Liver (tissue), 9 donors: ENCODE results near the gene NFATC4. TPM values are rescaled to one million over a fixed set of nuclear protein-coding genes. Genes with fewer than 3 reads are reported as not detected.

Source experiments
- DNase-seq: peaks from one replicate; pipeline ENCODE4 v3.0.0-alpha.2; 2017; ENCODE audit warnings: low spot score
- H3K27ac ChIP-seq, 2 donors: one replicate each; pipeline ENCODE4 v1.7.0; 2013; ENCODE audit warnings: inconsistent platforms in 2 of 2, low read length in 2 of 2, control low read depth in 1 of 2, low read depth in 1 of 2, mild to moderate bottlenecking in 1 of 2
- H3K27me3 ChIP-seq, 4 donors: one replicate each; pipeline versions ENCODE4 v1.6.1 to v1.7.0; 2013; ENCODE audit warnings: low read length in 3 of 4, inconsistent platforms in 1 of 4, mild to moderate bottlenecking in 1 of 4, moderate library complexity in 1 of 4; ENCODE audit not compliant: control insufficient read depth in 4 of 4, insufficient read depth in 4 of 4
- H3K36me3 ChIP-seq, 4 donors: one replicate each; pipeline versions ENCODE4 v1.6.1 to v1.7.0; 2013; ENCODE audit warnings: low read length in 3 of 4, mild to moderate bottlenecking in 3 of 4, low read depth in 1 of 4, moderate library complexity in 1 of 4; ENCODE audit not compliant: control insufficient read depth in 4 of 4, insufficient read depth in 3 of 4
- H3K4me1 ChIP-seq, 4 donors: one replicate each; pipeline versions ENCODE4 v1.6.1 to v1.7.0; 2013; ENCODE audit warnings: low read length in 3 of 4, mild to moderate bottlenecking in 3 of 4, moderate library complexity in 1 of 4; ENCODE audit not compliant: control insufficient read depth in 4 of 4, insufficient read depth in 4 of 4
- H3K4me3 ChIP-seq, 3 donors: one replicate each; pipeline versions ENCODE4 v1.6.1 to v1.7.0; 2013; ENCODE audit warnings: low read length in 3 of 3, control low read depth in 1 of 3, low read depth in 1 of 3, mild to moderate bottlenecking in 1 of 3
- H3K9ac ChIP-seq, 2 donors: one replicate each; pipeline ENCODE4 v1.7.0; 2013; ENCODE audit warnings: low read length in 2 of 2, mild to moderate bottlenecking in 2 of 2, moderate library complexity in 2 of 2, control low read depth in 1 of 2, low read depth in 1 of 2
- H3K9me3 ChIP-seq, 4 donors: one replicate each; pipeline versions ENCODE4 v1.6.1 to v1.7.0; 2013; ENCODE audit warnings: low read length in 3 of 4; ENCODE audit not compliant: control insufficient read depth in 4 of 4
- CTCF ChIP-seq: fragments of 150-350 bp; IDR thresholded peaks from 2 replicates; pipeline ENCODE4 v1.5.1; 2017; ENCODE audit warnings: improper control_type of control experiment, low read depth, low read length; ENCODE audit not compliant: missing input control
- FOXA1 ChIP-seq: IDR thresholded peaks from 2 replicates; pipeline ENCODE4 v1.6.1; 2016; ENCODE audit warnings: antibody characterized with exemption
- GABPA ChIP-seq, 2 donors: IDR thresholded peaks in 1 of 2; conservative IDR thresholded peaks in 1 of 2; 2 replicates each; pipeline ENCODE4 v1.6.1; 2016; ENCODE audit warnings: antibody characterized with exemption in 2 of 2, mild to moderate bottlenecking in 1 of 2, moderate library complexity in 1 of 2
- HNF4A ChIP-seq, 2 donors: conservative IDR thresholded peaks; 2 replicates each; pipeline ENCODE4 v1.6.1; 2016; ENCODE audit warnings: antibody characterized with exemption in 2 of 2, mild to moderate bottlenecking in 2 of 2
- HNF4G ChIP-seq: IDR thresholded peaks from 2 replicates; pipeline ENCODE4 v1.6.1; 2016; ENCODE audit warnings: antibody characterized with exemption
- JUND ChIP-seq, 2 donors: IDR thresholded peaks; 2 replicates each; pipeline ENCODE4 v1.6.1; 2016; ENCODE audit warnings: antibody characterized with exemption in 2 of 2
- MAX ChIP-seq: IDR thresholded peaks from 2 replicates; pipeline ENCODE4 v1.6.1; 2016; ENCODE audit warnings: antibody characterized with exemption
- NR2F2 ChIP-seq: IDR thresholded peaks from 2 replicates; pipeline ENCODE4 v1.6.1; 2016; ENCODE audit warnings: antibody characterized with exemption
- RAD21 ChIP-seq, 2 donors: IDR thresholded peaks; 2 replicates each; pipeline ENCODE4 v1.6.1; 2016; ENCODE audit warnings: antibody characterized with exemption in 2 of 2, mild to moderate bottlenecking in 2 of 2
- REST ChIP-seq: IDR thresholded peaks from 2 replicates; pipeline ENCODE4 v1.6.1; 2016; ENCODE audit warnings: antibody characterized with exemption, mild to moderate bottlenecking
- RXRA ChIP-seq, 2 donors: IDR thresholded peaks; 2 replicates each; pipeline ENCODE4 v1.6.1; 2017 to 2018; ENCODE audit warnings: antibody characterized with exemption in 2 of 2, mild to moderate bottlenecking in 1 of 2
- SP1 ChIP-seq: IDR thresholded peaks from 2 replicates; pipeline ENCODE4 v1.6.1; 2018; ENCODE audit warnings: antibody characterized with exemption, mild to moderate bottlenecking
- WGBS: extraction: QIAGEN DNeasy Blood & Tissue Kit; methylation state at CpG from one replicate; pipeline ENCODE4 v1.1.7; 2013; 5-methylcytosine and 5-hydroxymethylcytosine counted together
- polyA plus RNA-seq, 2 donors: library from polyadenylated mRNA; stranded (reverse) in 1 of 2; unstranded in 1 of 2; fragments of 200-250 nt in 1 of 2; fragments of >200 nt in 1 of 2; fragmentation: Nextera tagmentation in 1 of 2; extraction: Ambion mirVana in 1 of 2; gene quantifications; one replicate each; pipeline versions ENCODE4 v1.2.1 to v1.2.3, GENCODE V29; 2013 to 2015
- total RNA-seq, 2 donors: library from RNA; depleted of rRNA; stranded (reverse); fragments of >200 nt; gene quantifications; one replicate each; pipeline ENCODE4 v1.2.3, GENCODE V29; 2014
- TF ChIP-seq, protein P1 (sequence below): IDR thresholded peaks from 2 replicates; pipeline ENCODE4 v1.6.1; 2016; ENCODE audit warnings: antibody characterized with exemption
- TF ChIP-seq, protein P2 (sequence below): IDR thresholded peaks from 2 replicates; pipeline ENCODE4 v1.6.1; 2016; ENCODE audit warnings: antibody characterized with exemption
- donor health status: healthy.
- donor health status: healthy.
- donor health status: healthy.
- donor health status: healthy.
- donor health status: healthy.

The NFATC4 gene
- total and polyA plus RNA-seq, 4 donors: 1.0 to 3.6 (median 1.8) TPM

DNA sequence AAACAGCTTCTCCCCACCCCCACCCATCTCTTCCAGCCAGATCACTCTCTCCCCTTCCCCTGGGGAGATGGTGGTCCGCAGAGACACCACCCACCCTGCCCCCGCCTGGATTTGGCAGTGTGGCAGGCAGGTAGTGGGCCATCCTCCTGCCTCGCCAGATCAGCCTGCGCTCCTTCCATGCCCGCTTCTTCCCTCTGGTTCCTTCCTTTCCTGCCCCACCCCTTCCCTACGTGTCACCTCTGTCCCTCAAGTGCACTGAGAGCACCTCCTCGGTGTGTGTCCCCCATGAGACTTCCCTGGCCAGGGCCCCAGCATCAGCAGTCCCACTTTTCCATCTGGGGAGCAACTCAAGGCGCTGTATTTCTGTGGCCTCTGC is 31.5 kb downstream of the NFATC4 start:
- H3K4me1 ChIP-seq: peaks cover 3 to 39% (median 29%) of the 10 kb centered on the region in 4 donors
- H3K36me3 ChIP-seq: no peaks in the 10 kb centered on the region
- peak overlapping the region; percentile 36 to 45 for H3K27ac ChIP-seq
- no peaks in the 10 kb centered on the region for H3K9me3 ChIP-seq
- WGBS: 53% methylated on average over 8 of the region's 8 CpGs
- H3K9ac ChIP-seq: peak overlapping the region; percentile 3 to 10
- TF ChIP-seq RAD21 (IDR thresholded peaks at IDR 0.05) (no peak), JUND (IDR thresholded peaks at IDR 0.05) (no peak), GABPA (IDR thresholded peaks at IDR 0.05 in 1 of 2, conservative IDR thresholded peaks at IDR 0.05 in 1 of 2) (no peak), RXRA (IDR thresholded peaks at IDR 0.05) (no peak), HNF4G (no peak), FOXA1 (no peak), SP1 (no peak)
- TF ChIP-seq, protein P1, sequence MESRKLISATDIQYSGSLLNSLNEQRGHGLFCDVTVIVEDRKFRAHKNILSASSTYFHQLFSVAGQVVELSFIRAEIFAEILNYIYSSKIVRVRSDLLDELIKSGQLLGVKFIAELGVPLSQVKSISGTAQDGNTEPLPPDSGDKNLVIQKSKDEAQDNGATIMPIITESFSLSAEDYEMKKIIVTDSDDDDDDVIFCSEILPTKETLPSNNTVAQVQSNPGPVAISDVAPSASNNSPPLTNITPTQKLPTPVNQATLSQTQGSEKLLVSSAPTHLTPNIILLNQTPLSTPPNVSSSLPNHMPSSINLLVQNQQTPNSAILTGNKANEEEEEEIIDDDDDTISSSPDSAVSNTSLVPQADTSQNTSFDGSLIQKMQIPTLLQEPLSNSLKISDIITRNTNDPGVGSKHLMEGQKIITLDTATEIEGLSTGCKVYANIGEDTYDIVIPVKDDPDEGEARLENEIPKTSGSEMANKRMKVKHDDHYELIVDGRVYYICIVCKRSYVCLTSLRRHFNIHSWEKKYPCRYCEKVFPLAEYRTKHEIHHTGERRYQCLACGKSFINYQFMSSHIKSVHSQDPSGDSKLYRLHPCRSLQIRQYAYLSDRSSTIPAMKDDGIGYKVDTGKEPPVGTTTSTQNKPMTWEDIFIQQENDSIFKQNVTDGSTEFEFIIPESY: no peak
- H3K4me3 ChIP-seq: peak overlapping the region; percentile 50 to 58 (median 53)
- H3K27me3 ChIP-seq: no peaks in the 10 kb centered on the region
- no peak for DNase-seq

DNA sequence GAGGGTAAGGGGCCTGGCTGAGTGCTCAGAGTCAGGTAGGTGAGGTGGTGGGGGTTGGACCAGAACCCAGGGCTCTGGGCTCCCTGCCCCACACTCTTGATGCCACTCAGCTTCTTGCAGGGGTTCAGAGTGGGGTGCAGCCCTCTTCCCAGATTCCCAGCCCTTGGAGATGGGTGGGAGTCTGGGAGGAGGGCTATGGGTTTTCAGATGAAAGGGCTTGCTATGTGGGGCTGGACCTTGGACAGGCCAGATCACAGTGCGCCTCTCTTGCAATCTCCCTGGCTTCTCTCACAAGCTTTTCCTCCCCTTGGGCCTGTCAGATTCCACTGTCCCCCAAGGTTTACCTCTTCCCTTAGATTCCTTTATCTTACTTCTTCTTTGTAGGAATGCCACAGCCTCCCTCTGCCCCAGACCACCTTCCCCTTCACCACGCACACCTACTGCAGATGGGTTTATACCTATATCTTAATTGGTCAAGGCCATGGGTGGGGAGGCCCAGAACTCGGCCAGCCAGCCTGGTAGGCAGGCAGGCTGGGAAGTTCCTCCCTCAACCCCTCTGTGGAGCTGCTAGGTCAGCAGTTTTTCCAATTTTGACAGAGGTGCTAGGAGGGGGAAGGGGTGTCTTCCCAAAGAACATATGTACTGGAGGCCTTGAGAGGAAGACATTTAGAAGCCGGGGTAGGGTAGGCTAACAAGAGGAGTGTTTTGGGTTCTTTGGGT is 32.2 kb downstream of the NFATC4 start:
- 76% methylated on average over 4 of the region's 4 CpGs for WGBS
- no peak overlapping the region for H3K4me3 ChIP-seq

DNA sequence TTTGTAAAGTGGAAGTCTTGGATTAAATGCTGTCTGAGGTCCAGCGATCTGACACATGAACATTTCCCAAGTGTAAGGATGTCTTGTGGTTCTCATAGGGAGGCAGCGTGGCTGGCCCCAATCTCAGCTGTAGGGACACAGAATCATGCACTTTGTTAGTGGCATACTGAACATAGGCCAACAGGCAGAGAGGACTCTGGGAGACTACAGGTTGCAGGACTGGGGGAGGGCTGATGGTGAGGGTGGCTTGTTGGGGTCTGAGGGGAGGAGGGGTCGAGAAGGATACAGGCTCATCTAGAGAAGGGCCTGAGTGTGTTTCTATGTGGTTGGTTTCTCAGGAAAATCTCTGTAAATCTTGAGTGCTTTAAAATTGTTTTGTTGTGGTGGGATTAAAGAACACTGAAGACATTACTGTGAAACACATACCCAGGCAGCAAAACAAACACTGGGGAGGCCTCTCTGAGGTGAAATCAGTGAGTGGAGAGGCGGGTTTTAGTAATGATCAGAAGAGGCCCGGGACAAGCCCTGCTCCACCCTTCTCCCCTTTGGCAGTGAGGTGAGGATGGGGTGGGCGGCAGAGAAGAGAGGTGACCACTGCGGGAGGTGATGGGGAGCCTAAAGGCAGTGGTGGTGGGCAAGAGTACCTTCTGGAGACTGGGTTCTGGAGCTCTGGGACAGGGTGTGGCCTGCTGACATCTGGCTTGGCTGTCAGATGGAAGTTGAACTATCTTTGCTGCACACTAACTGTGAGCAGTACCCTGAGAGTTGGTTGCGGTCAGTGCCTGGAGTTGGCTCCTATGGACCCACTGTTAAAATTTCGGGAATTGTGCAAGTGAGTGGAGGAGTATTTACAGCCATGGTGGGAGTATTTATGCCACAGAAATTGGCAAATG is 34.1 kb downstream of the NFATC4 start:
- H3K27ac ChIP-seq: peak overlapping the region; percentile 59 to 61
- 67% methylated on average over 9 of the region's 9 CpGs for WGBS
- no peak for DNase-seq
- no peaks in the 10 kb centered on the region for H3K9me3 ChIP-seq
- H3K4me3 ChIP-seq: no peak overlapping the region
- no peaks in the 10 kb centered on the region for H3K27me3 ChIP-seq
- no peaks in the 10 kb centered on the region for H3K36me3 ChIP-seq
- H3K4me1 ChIP-seq: peaks cover 3 to 39% (median 29%) of the 10 kb centered on the region in 4 donors
- H3K9ac ChIP-seq: no peak overlapping the region
- TF ChIP-seq, protein P1: no peak
- TF ChIP-seq NR2F2: no peak
- TF ChIP-seq MAX: no peak
- TF ChIP-seq JUND (IDR thresholded peaks at IDR 0.05): no peak
- TF ChIP-seq, protein P2, sequence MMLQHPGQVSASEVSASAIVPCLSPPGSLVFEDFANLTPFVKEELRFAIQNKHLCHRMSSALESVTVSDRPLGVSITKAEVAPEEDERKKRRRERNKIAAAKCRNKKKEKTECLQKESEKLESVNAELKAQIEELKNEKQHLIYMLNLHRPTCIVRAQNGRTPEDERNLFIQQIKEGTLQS: no peak
- TF ChIP-seq RAD21 (IDR thresholded peaks at IDR 0.05): no peak
- TF ChIP-seq HNF4A (conservative IDR thresholded peaks at IDR 0.05): no peak
- TF ChIP-seq REST: no peak
- TF ChIP-seq HNF4G: no peak
- TF ChIP-seq FOXA1: no peak
- no peak for TF ChIP-seq CTCF

More for the DNA sequence above, 32.2 kb downstream of the NFATC4 start:
- no peaks in the 10 kb centered on the region for H3K9me3 ChIP-seq
- no peaks in the 10 kb centered on the region for H3K27me3 ChIP-seq
- H3K4me1 ChIP-seq: peaks cover 3 to 39% (median 29%) of the 10 kb centered on the region in 4 donors
- no peak overlapping the region for H3K27ac ChIP-seq
- no peaks in the 10 kb centered on the region for H3K36me3 ChIP-seq
- DNase-seq: no peak
- TF ChIP-seq JUND (IDR thresholded peaks at IDR 0.05): no peak
- peak in 1 of 2 donors; percentile 36 for TF ChIP-seq HNF4A (conservative IDR thresholded peaks at IDR 0.05)
- no peak overlapping the region for H3K9ac ChIP-seq
